AG10803 (cell line): ENCODE data around the gene NUCB1.

Experiments used
- DNase-seq: peaks from one replicate; pipeline ENCODE4 v3.0.0; 2010; ENCODE audit warnings: low read depth
- H3K4me3 ChIP-seq: 2 replicates; pipeline ENCODE4 v1.5.1; 2011; ENCODE audit warnings: mild to moderate bottlenecking, low read length, control low read depth
- TF ChIP-seq, protein P1 (sequence below): conservative IDR thresholded peaks from 2 replicates; pipeline ENCODE4 v1.5.1; 2011; ENCODE audit warnings: mild to moderate bottlenecking, low read length, control low read depth, inconsistent platforms

NUCB1 gene

DNA sequence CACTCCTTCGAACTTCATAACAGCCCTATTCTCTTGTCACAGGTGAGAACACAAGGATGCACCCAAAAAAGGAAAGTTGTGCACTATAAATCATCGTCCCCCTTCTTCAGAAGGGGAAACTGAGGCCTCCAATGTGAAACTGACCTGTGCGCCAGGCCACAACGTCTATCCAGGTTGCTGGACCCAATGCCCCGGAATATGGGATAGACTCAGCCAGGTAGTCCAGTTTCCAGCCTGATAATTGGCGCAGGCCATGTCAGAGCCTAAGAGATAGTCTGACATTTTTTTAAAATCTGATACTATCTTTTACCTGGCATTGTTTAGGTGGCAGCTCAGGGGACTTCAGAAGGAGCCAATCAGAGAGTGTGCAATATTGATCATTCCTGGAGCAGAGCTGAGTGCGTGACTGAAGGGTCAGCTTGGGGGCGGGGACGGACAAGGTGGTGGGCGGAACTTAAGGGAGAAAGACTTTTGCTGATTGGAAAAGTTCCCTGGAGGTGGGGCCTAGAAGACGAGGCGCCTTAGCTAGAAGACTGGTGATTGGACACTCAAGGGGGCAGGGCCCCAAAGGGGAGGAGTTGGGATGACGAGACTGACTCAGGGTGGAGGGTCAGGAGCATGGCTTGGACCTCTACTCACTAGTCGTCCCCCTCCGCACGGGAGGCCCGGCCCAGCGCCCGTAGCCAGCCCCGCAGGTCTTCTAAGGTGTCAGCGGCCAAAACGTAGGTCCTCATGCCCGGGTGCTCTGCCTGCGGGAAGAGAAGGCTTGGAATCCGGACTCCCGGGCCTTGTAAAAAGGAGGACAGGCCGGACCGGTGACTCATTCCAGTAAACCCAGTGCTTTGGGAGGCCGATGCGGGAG is 40.2 kb upstream of the NUCB1 start:
- H3K4me3 ChIP-seq: no peak overlapping the region
- no peak for DNase-seq

GRCh38 chr19:48861313-48861712 is 38.8 kb upstream of the NUCB1 start:
- TF ChIP-seq, protein P1, sequence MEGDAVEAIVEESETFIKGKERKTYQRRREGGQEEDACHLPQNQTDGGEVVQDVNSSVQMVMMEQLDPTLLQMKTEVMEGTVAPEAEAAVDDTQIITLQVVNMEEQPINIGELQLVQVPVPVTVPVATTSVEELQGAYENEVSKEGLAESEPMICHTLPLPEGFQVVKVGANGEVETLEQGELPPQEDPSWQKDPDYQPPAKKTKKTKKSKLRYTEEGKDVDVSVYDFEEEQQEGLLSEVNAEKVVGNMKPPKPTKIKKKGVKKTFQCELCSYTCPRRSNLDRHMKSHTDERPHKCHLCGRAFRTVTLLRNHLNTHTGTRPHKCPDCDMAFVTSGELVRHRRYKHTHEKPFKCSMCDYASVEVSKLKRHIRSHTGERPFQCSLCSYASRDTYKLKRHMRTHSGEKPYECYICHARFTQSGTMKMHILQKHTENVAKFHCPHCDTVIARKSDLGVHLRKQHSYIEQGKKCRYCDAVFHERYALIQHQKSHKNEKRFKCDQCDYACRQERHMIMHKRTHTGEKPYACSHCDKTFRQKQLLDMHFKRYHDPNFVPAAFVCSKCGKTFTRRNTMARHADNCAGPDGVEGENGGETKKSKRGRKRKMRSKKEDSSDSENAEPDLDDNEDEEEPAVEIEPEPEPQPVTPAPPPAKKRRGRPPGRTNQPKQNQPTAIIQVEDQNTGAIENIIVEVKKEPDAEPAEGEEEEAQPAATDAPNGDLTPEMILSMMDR: no peak
- H3K4me3 ChIP-seq: no peak overlapping the region
- DNase-seq: no peak

More for the DNA sequence above, 40.2 kb upstream of the NUCB1 start:
- TF ChIP-seq, protein P1: no peak

DNA sequence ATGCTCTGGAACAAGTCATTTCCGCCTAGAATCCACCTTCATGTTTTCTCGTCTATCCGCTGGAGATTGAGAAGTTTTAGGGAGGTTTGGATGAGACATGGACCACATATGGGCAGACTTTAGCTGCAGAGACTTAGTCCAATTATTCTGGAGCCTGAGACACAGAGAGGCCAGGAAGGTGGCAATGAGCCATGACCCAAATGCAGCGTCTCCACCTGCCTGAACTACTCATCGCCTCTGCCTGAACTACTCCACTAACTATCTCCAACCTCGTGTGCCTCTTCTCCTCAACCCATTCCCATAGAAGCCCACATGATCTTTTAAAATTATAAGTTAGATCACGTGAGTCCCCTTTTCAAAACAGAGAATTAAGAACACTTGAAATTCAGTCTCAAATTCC is 37.3 kb upstream of the NUCB1 start:
- no peak overlapping the region for H3K4me3 ChIP-seq
- TF ChIP-seq, protein P1: no peak
- no peak for DNase-seq

- peak overlapping the region; percentile 63; the same call in 1 of the 2 replicates for H3K4me3 ChIP-seq
- peak; percentile 15 for DNase-seq
- TF ChIP-seq, protein P1: no peak
Observed at GRCh38 chr19:48866692-48867091, 33.4 kb upstream of the NUCB1 start.

- peak overlapping the region; percentile 63 for H3K4me3 ChIP-seq
- DNase-seq: peak; percentile 33
- TF ChIP-seq, protein P1: no peak
Observed at GRCh38 chr19:48867123-48867745, 32.9 kb upstream of the NUCB1 start.

- no peak for DNase-seq
- TF ChIP-seq, protein P1: no peak
- peak overlapping the region; percentile 63 for H3K4me3 ChIP-seq
Observed at GRCh38 chr19:48867746-48868113, 32.4 kb upstream of the NUCB1 start.
